ENCODE results near the gene MAMDC2. TPM values are rescaled to one million over a fixed set of nuclear protein-coding genes. Genes with fewer than 3 reads are reported as not detected.

Gene MAMDC2
- total RNA-seq, 2 experiments from 2014 or later, result not detected

GRCh38 chr9:70123695-70124094, 80.0 kb downstream of the MAMDC2 start:
- TF ChIP-seq, protein P1, sequence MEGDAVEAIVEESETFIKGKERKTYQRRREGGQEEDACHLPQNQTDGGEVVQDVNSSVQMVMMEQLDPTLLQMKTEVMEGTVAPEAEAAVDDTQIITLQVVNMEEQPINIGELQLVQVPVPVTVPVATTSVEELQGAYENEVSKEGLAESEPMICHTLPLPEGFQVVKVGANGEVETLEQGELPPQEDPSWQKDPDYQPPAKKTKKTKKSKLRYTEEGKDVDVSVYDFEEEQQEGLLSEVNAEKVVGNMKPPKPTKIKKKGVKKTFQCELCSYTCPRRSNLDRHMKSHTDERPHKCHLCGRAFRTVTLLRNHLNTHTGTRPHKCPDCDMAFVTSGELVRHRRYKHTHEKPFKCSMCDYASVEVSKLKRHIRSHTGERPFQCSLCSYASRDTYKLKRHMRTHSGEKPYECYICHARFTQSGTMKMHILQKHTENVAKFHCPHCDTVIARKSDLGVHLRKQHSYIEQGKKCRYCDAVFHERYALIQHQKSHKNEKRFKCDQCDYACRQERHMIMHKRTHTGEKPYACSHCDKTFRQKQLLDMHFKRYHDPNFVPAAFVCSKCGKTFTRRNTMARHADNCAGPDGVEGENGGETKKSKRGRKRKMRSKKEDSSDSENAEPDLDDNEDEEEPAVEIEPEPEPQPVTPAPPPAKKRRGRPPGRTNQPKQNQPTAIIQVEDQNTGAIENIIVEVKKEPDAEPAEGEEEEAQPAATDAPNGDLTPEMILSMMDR (IDR thresholded peaks at IDR 0.05), result no peak
- CTCF ChIA-PET, result interaction anchor here (9.0 kb wide), 1 partner anchor 12 kb away, joined by 96 read pairs; no protein-coding TSS in a partner anchor
- no peak overlapping the region for H3K4me3 Mint-ChIP-seq
- no peaks in the 10 kb centered on the region for H3K9me3 Mint-ChIP-seq
- ATAC-seq, result no peak
- H3K27ac Mint-ChIP-seq, result no peak overlapping the region
- DNase-seq, result no peak
- peaks cover 11% of the 10 kb centered on the region for H3K27me3 Mint-ChIP-seq
- H3K36me3 Mint-ChIP-seq (ENCODE audit: low read depth), result no peaks in the 10 kb centered on the region
- POLR2A ChIA-PET, result no interaction called here
- intact Hi-C loops (cut with micrococcal nuclease), result no loop called here
- H3K4me1 Mint-ChIP-seq (ENCODE audit: low read depth), result no peaks in the 10 kb centered on the region

GRCh38 chr9:70125621-70126263, 82.1 kb downstream of the MAMDC2 start:
- POLR2A ChIA-PET, result no interaction called here
- CTCF ChIA-PET, result interaction anchor here (9.0 kb wide), 1 partner anchor 14 kb away, joined by 96 read pairs; no protein-coding TSS in a partner anchor
- no peaks in the 10 kb centered on the region for H3K9me3 Mint-ChIP-seq

DNA sequence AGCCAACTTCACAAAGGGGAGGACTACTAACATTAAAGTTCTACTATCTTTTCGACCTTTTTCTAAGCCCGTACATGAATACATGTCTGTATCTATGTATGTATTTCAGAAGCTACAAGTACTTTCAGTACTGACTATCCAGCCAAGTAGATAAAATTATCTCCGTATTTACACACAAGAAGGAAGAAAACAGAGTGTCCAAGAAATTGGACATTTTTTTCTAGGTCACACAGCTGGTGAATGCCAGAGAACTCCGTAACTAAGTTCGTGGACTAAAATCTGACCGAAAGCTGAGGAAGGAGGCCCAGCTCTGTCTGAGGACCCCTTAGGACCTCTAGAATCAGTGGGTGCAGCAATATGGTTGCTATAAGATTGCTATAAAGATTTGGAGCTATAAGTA, 83.4 kb downstream of the MAMDC2 start:
- H3K4me1 Mint-ChIP-seq (ENCODE audit: low read depth), result no peaks in the 10 kb centered on the region
- H3K27ac Mint-ChIP-seq, result no peak overlapping the region
- no peak overlapping the region for H3K4me3 Mint-ChIP-seq
- ChIA-PET CTCF (interaction anchor here (9.0 kb wide), 1 partner anchor 15 kb away, joined by 96 read pairs; no protein-coding TSS in a partner anchor), POLR2A (no interaction called here)
- no peaks in the 10 kb centered on the region for H3K36me3 Mint-ChIP-seq (ENCODE audit: low read depth)
- ATAC-seq, result no peak
- peaks cover 5% of the 10 kb centered on the region for H3K27me3 Mint-ChIP-seq
- DNase-seq, result no peak
- no peaks in the 10 kb centered on the region for H3K9me3 Mint-ChIP-seq
- TF ChIP-seq, protein P1 (IDR thresholded peaks at IDR 0.05), result no peak
- intact Hi-C loops (cut with micrococcal nuclease), result no loop called here

More at GRCh38 chr9:70125621-70126263, 82.1 kb downstream of the MAMDC2 start:
- TF ChIP-seq, protein P1 (IDR thresholded peaks at IDR 0.05), result no peak
- H3K4me3 Mint-ChIP-seq, result no peak overlapping the region
- H3K27me3 Mint-ChIP-seq, result peaks cover 5% of the 10 kb centered on the region
- DNase-seq, result no peak
- no peaks in the 10 kb centered on the region for H3K4me1 Mint-ChIP-seq (ENCODE audit: low read depth)
- ATAC-seq, result no peak
- H3K27ac Mint-ChIP-seq, result no peak overlapping the region
- no peaks in the 10 kb centered on the region for H3K36me3 Mint-ChIP-seq (ENCODE audit: low read depth)
- intact Hi-C loops (cut with micrococcal nuclease), result no loop called here

DNA sequence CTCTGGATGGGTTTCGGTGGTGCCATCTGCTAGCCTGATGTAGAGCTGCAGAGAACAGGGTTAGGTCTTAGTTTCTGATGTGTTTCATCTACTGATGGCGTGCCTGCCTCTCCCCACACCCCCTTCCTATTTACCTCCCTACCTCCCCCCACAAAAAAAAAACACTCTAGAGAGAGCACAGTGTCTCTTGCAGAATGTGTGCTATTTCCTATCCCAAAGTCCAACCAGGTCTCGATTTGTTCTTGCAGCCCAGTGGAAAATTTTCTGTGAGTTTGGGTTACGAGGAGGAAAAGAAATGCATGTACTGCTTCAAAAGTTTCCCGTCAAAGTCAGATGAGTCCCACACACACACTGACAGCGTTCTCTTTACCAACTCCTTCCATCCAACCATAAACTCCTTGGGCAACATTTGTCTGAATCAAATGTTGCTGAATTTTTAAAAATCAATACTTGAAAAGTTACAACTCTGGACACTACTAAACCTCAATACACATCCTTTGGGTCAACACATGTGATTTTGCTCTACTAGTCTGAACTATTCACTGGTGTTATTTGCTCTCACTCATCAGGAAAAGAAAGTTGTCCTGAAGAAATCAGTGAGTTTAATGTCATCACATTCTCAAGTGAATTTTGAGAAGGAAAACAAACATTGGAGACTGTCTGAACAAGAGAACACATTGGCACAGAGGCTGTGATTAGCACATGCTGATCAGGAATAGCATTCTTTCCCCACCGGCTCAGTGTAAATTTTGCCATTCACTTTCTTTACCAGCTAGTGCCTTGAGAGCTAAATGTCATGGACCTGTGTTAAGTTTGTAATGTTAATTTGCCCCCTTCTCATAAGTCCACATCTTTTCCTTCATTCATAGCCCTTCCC, 84.1 kb downstream of the MAMDC2 start:
- H3K4me1 Mint-ChIP-seq (ENCODE audit: low read depth), result no peaks in the 10 kb centered on the region
- H3K27ac Mint-ChIP-seq, result no peak overlapping the region
- TF ChIP-seq, protein P1 (IDR thresholded peaks at IDR 0.05), result no peak
- H3K9me3 Mint-ChIP-seq, result no peaks in the 10 kb centered on the region
- no peak for DNase-seq
- no peak overlapping the region for H3K4me3 Mint-ChIP-seq
- no peaks in the 10 kb centered on the region for H3K36me3 Mint-ChIP-seq (ENCODE audit: low read depth)
- ChIA-PET CTCF (interaction anchor here (9.0 kb wide), 1 partner anchor 16 kb away, joined by 96 read pairs; no protein-coding TSS in a partner anchor), POLR2A (no interaction called here)
- no peak for ATAC-seq
- intact Hi-C loops (cut with micrococcal nuclease), result no loop called here
- H3K27me3 Mint-ChIP-seq, result peaks cover 5% of the 10 kb centered on the region

GRCh38 chr9:70130266-70130665, 86.6 kb downstream of the MAMDC2 start:
- TF ChIP-seq, protein P1 (IDR thresholded peaks at IDR 0.05), result no peak
- Mint-ChIP-seq H3K27ac (no peak overlapping the region), H3K27me3 (peaks cover 5% of the 10 kb centered on the region), H3K4me3 (no peak overlapping the region), H3K9me3 (no peaks in the 10 kb centered on the region), H3K36me3 (ENCODE audit: low read depth) (no peaks in the 10 kb centered on the region), H3K4me1 (ENCODE audit: low read depth) (no peaks in the 10 kb centered on the region)
- DNase-seq (no peak), ATAC-seq (no peak)
- intact Hi-C loops (cut with micrococcal nuclease), result no loop called here
- ChIA-PET CTCF (interaction anchor here (1.1 kb wide), 1 partner anchor 17 kb away, joined by 4 read pairs; no protein-coding TSS in a partner anchor), POLR2A (no interaction called here)

All from activated CD8-positive, alpha-beta T cell treated with anti-CD3 and anti-CD28 coated beads for 36 hours (primary cell).